Psoas muscle (tissue), 8 donors: ENCODE measurements around the gene RPL10. TPM values are rescaled to one million over a fixed set of nuclear protein-coding genes. Genes with fewer than 3 reads are reported as not detected.
A peak's percentile ranks its signal among the peaks of the same experiment; 100 is the strongest.

Experiments
- ATAC-seq, 4 donors: fragments of 200-7000 bp; cut with Tn5 transposase; one replicate each; pipeline ENCODE4 v1.9.1; 2020; ENCODE audit warnings: moderate library complexity in 3 of 4, mild to moderate bottlenecking in 2 of 4
- DNase-seq, 2 donors: peaks; one replicate each; pipeline ENCODE4 v3.0.0-alpha.2; 2020
- H3K27ac ChIP-seq: fragments of 200-600 bp; one replicate; pipeline ENCODE4 v1.8.0; 2022
- H3K27me3 ChIP-seq, 3 donors: fragments of 200-600 bp in 1 of 3; one replicate each; pipeline versions ENCODE4 v1.6.1 to v1.8.0; 2013 to 2022; ENCODE audit warnings: low read length in 2 of 3, mild to moderate bottlenecking in 2 of 3, moderate library complexity in 1 of 3; ENCODE audit not compliant: insufficient read depth in 3 of 3
- H3K36me3 ChIP-seq, 2 donors: fragments of 200-600 bp in 1 of 2; one replicate each; pipeline versions ENCODE4 v1.6.1 to v1.8.0; 2013 to 2022; ENCODE audit warnings: low read depth in 1 of 2, mild to moderate bottlenecking in 1 of 2, moderate library complexity in 1 of 2; ENCODE audit not compliant: insufficient read depth in 1 of 2
- H3K4me1 ChIP-seq: fragments of 200-600 bp; one replicate; pipeline ENCODE4 v1.8.0; 2022
- H3K4me3 ChIP-seq: fragments of 200-600 bp; one replicate; pipeline ENCODE4 v1.8.0; 2022; ENCODE audit warnings: mild to moderate bottlenecking
- H3K9me3 ChIP-seq: fragments of 200-600 bp; one replicate; pipeline ENCODE4 v1.8.0; 2022
- CTCF ChIP-seq: fragments of 200-600 bp; IDR thresholded peaks from one replicate; pipeline ENCODE4 v1.8.0; 2022; ENCODE audit warnings: antibody characterized with exemption
- WGBS, 3 donors: extraction: QIAGEN DNeasy Blood & Tissue Kit; methylation state at CpG; one replicate each; pipeline versions ENCODE4 v1.1.6 to v1.1.7; 2013; 5-methylcytosine and 5-hydroxymethylcytosine counted together
- intact Hi-C, 2 donors: fragments of 100-400 bp; cut with DNase I; formaldehyde crosslinking; loops; one replicate each; pipeline versions ENCODE4 v1.11.0 to v1.14.2; 2022
- polyA plus RNA-seq, 3 donors: library from polyadenylated mRNA; stranded (reverse); fragments of 200-250 nt; gene quantifications; one replicate each; pipeline ENCODE4 v1.2.3, GENCODE V29; 2013
- total RNA-seq, 4 donors: library from RNA; stranded (reverse); fragmentation: NEBNext Ultra II Directional in 2 of 4; extraction: Animal tissue kit (Norgen Biotek cat#: 25700) in 2 of 4; gene quantifications; one replicate each; pipeline versions ENCODE4 v1.2.1 to v1.2.4, GENCODE V29; 2021 to 2023
- donor health status: healthy with polysubstance abuse.
- donor health status: DM: no; HTN: no; CAD: no; lungs with moderate emphysema.
- donor health status: Bipolar disorder and iron deficiency.
- donor health status: healthy.
- donor health status: DM: yes; HTN: yes; CAD: no.
- donor health status: DM: no; HTN: no; CAD: no.
- donor health status: DM: no; HTN: no; CAD: no.
- donor health status: DM: yes; HTN: yes; CAD: no.

RPL10 gene
- total and polyA plus RNA-seq, 7 donors = 1,403 to 5,433 (median 2,633) TPM

GRCh38 chrX:154365052-154365600 lies 33.1 kb upstream of the RPL10 start:
- H3K9me3 ChIP-seq = no peaks in the 10 kb centered on the region
- H3K27ac ChIP-seq = no peak overlapping the region
- TF ChIP-seq CTCF = no peak
- H3K27me3 ChIP-seq = no peaks in the 10 kb centered on the region
- H3K4me3 ChIP-seq = no peak overlapping the region
- H3K36me3 ChIP-seq = peaks cover 0 to 30% of the 10 kb centered on the region in 2 donors
- DNase-seq (no peak), ATAC-seq (no peak)
- peaks cover 3% of the 10 kb centered on the region for H3K4me1 ChIP-seq
- WGBS, 3 donors = 66 to 72% (median 67%) methylated on average over 8 to 20 of the region's 20 CpGs
- intact Hi-C loops = no loop called here

GRCh38 chrX:154365997-154366665 lies 32.0 kb upstream of the RPL10 start:
- H3K4me1 ChIP-seq = peaks cover 3% of the 10 kb centered on the region
- WGBS, 3 donors = 75 to 87% (median 81%) methylated on average over 24 to 32 of the region's 32 CpGs
- no peak for ATAC-seq

GRCh38 chrX:154366666-154367055 lies 31.5 kb upstream of the RPL10 start:
- peak in 3 of 4 donors; percentile 16 to 30 (median 22) for ATAC-seq
- TF ChIP-seq CTCF = no peak
- peaks cover 3% of the 10 kb centered on the region for H3K4me1 ChIP-seq
- H3K4me3 ChIP-seq = no peak overlapping the region
- peak in 1 of 2 donors; percentile 64 for DNase-seq
- H3K36me3 ChIP-seq = peaks cover 0 to 22% of the 10 kb centered on the region in 2 donors
- 44 to 57% (median 44%) methylated on average over 5 to 11 of the region's 11 CpGs for WGBS, 3 donors
- H3K27ac ChIP-seq = peak overlapping the region; percentile 23
- intact Hi-C loops = no loop called here
- H3K27me3 ChIP-seq = no peaks in the 10 kb centered on the region
- no peaks in the 10 kb centered on the region for H3K9me3 ChIP-seq

More at GRCh38 chrX:154365997-154366665, 32.0 kb upstream of the RPL10 start:
- Histone ChIP-seq H3K27ac (peak overlapping the region; percentile 23), H3K4me3 (no peak overlapping the region), H3K9me3 (no peaks in the 10 kb centered on the region), H3K36me3 (peaks cover 0 to 24% of the 10 kb centered on the region in 2 donors), H3K27me3 (no peaks in the 10 kb centered on the region)
- intact Hi-C loops = no loop called here
- no peak for DNase-seq
- TF ChIP-seq CTCF = no peak

- no peak for ATAC-seq
- no peak for TF ChIP-seq CTCF
- no peak for DNase-seq
- H3K9me3 ChIP-seq = no peaks in the 10 kb centered on the region
- H3K4me1 ChIP-seq = peaks cover 3% of the 10 kb centered on the region
- intact Hi-C loops = no loop called here
- WGBS, 3 donors = 63 to 85% (median 77%) methylated on average over 9 to 31 of the region's 31 CpGs
- peaks cover 0 to 13% of the 10 kb centered on the region in 2 donors for H3K36me3 ChIP-seq
- H3K27me3 ChIP-seq = no peaks in the 10 kb centered on the region
- peak overlapping the region; percentile 69 for H3K4me3 ChIP-seq
- H3K27ac ChIP-seq = peak overlapping the region; percentile 71
These were observed 30.5 kb upstream of the RPL10 start for GRCh38 chrX:154367474-154368308.
